Measurements from ENCODE around the gene PRIM2.

DNA sequence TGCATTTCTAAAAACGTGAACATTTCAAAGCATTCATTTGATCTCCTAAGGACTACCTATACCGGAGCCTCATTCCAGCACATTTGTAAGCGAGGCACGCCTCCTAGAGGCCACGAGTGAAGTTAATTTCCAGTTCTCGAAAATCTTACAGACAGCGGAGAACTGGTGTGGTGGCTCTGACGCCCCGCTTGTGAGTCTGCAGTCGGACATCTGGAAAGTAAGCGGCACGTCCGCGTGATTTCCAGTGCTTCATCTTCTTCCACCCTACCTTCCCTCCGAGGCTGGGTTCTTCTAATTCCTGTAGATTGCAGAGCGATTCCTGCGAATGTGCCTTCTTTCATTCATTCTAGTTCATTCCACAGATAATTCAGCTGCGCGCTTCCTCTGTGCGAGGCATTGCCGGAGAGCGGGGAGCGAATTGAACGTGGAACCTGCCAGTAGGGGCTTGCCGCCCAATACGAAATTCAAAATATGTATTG lies 810 bp upstream of the PRIM2 start:
- TF ChIP-seq, protein P1, sequence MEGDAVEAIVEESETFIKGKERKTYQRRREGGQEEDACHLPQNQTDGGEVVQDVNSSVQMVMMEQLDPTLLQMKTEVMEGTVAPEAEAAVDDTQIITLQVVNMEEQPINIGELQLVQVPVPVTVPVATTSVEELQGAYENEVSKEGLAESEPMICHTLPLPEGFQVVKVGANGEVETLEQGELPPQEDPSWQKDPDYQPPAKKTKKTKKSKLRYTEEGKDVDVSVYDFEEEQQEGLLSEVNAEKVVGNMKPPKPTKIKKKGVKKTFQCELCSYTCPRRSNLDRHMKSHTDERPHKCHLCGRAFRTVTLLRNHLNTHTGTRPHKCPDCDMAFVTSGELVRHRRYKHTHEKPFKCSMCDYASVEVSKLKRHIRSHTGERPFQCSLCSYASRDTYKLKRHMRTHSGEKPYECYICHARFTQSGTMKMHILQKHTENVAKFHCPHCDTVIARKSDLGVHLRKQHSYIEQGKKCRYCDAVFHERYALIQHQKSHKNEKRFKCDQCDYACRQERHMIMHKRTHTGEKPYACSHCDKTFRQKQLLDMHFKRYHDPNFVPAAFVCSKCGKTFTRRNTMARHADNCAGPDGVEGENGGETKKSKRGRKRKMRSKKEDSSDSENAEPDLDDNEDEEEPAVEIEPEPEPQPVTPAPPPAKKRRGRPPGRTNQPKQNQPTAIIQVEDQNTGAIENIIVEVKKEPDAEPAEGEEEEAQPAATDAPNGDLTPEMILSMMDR (IDR thresholded peaks at IDR 0.05; ENCODE audit: insufficient read depth, low read length, poor library complexity, severe bottlenecking): peak; percentile 96
- TF ChIP-seq EZH2phosphoT487 (conservative IDR thresholded peaks at IDR 0.05; ENCODE audit: low read length): no peak
